Right forelimb (tissue), 1 donor: ENCODE results near the gene EIF4A3.
A peak's percentile ranks its signal among the peaks of the same experiment; 100 is the strongest.

Source experiments
- DNase-seq: peaks from one replicate; pipeline ENCODE4 v3.0.0-alpha.2; 2018

Gene EIF4A3

GRCh38 chr17:80111702-80112470 lies 35.0 kb downstream of the EIF4A3 start:
- no peak for DNase-seq

GRCh38 chr17:80110927-80111701 lies 35.8 kb downstream of the EIF4A3 start:
- DNase-seq = no peak

GRCh38 chr17:80110447-80110812 lies 36.5 kb downstream of the EIF4A3 start:
- no peak for DNase-seq

DNA sequence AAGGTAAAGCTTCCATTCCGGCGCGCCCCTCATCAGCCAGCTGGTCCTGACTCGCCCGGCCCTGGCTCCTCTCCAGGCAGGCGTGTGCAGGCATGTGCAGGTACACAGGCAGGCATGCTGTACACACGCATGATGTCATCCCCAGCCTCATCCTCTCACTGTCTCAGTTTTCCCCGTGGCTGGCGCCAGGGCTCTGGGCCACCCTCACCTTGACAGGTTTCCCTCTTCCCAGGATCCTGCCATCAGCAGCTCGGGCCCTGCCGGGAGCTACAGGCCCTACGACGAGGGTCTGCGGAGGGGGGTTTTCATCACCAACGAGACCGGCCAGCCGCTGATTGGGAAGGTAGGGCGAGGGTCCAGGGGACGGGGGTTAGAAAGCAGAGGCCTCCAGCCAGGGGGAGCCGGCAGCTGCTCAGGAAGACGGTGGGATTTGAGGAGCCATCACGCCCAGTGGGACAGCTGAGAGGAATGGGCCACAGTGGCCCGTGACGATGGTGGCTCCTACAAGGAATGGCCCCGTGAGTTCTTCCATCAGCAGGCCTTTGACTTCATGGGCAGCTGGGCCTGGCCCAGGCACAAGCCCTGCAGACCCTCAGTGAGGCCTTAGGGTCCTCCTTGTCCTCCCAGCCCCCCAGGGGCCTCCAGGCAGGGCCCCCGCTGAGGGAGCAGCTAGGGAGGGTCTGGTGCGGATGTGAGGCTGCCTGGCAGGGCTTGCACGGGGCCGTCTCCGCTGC lies 37.0 kb downstream of the EIF4A3 start:
- DNase-seq = no peak

GRCh38 chr17:80109066-80109660 lies 37.8 kb downstream of the EIF4A3 start:
- DNase-seq = no peak

DNA sequence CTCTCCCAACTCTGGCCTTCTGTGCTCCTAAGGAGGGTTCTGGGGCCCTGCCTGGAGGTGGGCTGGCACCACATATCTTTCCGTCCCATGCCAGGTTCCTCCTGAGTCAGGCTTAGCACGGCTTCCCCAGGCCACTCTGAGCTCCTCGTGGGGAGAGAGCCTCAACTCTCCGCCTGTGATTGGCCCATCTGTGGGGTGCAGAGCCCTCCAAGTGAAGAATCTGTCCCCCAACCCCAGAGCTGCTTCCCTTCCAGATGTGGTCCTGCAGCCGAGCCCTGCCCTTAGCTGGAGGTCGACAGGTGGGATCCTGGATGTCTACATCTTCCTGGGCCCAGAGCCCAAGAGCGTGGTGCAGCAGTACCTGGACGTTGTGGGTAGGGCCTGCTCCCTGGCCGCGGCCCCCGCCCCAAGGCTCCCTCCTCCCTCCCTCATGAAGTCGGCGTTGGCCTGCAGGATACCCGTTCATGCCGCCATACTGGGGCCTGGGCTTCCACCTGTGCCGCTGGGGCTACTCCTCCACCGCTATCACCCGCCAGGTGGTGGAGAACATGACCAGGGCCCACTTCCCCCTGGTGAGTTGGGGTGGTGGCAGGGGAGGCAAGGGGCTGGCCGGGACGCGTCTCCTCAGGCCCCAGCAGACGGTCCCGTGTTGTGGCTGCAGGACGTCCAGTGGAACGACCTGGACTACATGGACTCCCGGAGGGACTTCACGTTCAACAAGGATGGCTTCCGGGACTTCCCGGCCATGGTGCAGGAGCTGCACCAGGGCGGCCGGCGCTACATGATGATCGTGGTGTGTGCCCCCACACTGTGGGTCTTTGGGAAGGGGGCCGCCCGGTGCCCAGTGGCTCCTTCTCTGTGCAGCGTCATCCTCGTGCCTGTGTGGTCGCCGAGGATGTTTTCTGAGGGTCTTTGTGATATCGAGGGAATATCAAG lies 38.6 kb downstream of the EIF4A3 start:
- no peak for DNase-seq

- no peak for DNase-seq
Observed at GRCh38 chr17:80107231-80108021, 39.5 kb downstream of the EIF4A3 start.

DNA sequence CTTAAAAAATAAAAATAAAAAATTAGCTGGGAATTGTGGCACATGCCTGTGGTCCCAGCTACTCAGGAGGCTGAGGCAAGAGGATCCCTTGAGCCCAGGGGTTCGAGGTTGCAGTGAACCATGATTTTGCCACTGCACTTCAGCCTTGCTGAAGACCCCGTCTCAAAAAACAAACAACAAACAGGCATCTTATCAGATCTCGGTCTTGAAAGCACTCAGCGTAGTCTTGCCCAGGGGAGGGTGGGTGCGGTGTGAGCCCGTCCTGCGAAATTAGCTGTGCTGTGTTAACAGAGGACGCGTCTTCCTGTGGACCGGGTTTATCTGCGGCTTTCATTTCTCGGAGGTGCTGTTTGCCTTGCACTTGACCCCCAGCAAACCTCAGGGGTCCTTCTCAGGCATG lies 40.2 kb downstream of the EIF4A3 start:
- no peak for DNase-seq

GRCh38 chr17:80106176-80106575 lies 40.8 kb downstream of the EIF4A3 start:
- DNase-seq = no peak

DNA sequence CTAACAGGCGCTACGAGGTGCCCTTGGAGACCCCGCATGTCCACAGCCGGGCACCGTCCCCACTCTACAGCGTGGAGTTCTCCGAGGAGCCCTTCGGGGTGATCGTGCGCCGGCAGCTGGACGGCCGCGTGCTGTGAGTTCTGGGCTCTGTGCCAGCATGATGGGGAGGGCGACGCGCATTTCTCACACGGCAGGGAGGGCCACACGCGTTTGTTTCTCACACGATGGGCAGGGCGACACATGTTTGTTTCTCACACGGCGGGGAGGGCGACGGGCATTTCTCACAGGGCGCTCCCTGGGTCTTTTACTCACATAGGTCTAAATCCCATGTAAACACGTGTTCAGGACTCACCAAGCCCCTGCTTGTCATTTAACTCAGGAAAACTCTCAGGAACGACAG lies 41.2 kb downstream of the EIF4A3 start:
- DNase-seq = no peak

GRCh38 chr17:80104956-80105375 lies 42.0 kb downstream of the EIF4A3 start:
- no peak for DNase-seq

DNA sequence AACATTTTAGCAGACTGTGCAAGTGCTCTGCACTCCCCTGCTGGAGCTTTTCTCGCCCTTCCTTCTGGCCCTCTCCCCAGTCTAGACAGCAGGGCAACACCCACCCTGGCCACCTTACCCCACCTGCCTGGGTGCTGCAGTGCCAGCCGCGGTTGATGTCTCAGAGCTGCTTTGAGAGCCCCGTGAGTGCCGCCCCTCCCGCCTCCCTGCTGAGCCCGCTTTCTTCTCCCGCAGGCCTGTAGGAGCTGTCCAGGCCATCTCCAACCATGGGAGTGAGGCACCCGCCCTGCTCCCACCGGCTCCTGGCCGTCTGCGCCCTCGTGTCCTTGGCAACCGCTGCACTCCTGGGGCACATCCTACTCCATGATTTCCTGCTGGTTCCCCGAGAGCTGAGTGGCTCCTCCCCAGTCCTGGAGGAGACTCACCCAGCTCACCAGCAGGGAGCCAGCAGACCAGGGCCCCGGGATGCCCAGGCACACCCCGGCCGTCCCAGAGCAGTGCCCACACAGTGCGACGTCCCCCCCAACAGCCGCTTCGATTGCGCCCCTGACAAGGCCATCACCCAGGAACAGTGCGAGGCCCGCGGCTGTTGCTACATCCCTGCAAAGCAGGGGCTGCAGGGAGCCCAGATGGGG lies 42.5 kb downstream of the EIF4A3 start:
- no peak for DNase-seq

DNA sequence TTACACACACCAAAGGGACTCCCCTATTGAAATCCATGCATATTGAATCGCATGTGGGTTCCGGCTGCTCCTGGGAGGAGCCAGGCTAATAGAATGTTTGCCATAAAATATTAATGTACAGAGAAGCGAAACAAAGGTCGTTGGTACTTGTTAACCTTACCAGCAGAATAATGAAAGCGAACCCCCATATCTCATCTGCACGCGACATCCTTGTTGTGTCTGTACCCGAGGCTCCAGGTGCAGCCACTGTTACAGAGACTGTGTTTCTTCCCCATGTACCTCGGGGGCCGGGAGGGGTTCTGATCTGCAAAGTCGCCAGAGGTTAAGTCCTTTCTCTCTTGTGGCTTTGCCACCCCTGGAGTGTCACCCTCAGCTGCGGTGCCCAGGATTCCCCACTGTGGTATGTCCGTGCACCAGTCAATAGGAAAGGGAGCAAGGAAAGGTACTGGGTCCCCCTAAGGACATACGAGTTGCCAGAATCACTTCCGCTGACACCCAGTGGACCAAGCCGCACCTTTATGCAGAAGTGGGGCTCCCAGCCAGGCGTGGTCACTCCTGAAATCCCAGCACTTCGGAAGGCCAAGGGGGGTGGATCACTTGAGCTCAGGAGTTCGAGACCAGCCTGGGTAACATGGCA lies 43.4 kb downstream of the EIF4A3 start:
- DNase-seq = no peak

- DNase-seq = no peak
Observed at GRCh38 chr17:80102664-80103448, 44.1 kb downstream of the EIF4A3 start.

DNA sequence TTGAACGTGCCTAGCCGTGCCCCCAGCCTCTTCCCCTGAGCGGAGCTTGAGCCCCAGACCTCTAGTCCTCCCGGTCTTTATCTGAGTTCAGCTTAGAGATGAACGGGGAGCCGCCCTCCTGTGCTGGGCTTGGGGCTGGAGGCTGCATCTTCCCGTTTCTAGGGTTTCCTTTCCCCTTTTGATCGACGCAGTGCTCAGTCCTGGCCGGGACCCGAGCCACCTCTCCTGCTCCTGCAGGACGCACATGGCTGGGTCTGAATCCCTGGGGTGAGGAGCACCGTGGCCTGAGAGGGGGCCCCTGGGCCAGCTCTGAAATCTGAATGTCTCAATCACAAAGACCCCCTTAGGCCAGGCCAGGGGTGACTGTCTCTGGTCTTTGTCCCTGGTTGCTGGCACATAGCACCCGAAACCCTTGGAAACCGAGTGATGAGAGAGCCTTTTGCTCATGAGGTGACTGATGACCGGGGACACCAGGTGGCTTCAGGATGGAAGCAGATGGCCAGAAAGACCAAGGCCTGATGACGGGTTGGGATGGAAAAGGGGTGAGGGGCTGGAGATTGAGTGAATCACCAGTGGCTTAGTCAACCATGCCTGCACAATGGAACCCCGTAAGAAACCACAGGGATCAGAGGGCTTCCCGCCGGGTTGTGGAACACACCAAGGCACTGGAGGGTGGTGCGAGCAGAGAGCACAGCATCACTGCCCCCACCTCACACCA lies 44.8 kb downstream of the EIF4A3 start:
- DNase-seq = no peak

DNA sequence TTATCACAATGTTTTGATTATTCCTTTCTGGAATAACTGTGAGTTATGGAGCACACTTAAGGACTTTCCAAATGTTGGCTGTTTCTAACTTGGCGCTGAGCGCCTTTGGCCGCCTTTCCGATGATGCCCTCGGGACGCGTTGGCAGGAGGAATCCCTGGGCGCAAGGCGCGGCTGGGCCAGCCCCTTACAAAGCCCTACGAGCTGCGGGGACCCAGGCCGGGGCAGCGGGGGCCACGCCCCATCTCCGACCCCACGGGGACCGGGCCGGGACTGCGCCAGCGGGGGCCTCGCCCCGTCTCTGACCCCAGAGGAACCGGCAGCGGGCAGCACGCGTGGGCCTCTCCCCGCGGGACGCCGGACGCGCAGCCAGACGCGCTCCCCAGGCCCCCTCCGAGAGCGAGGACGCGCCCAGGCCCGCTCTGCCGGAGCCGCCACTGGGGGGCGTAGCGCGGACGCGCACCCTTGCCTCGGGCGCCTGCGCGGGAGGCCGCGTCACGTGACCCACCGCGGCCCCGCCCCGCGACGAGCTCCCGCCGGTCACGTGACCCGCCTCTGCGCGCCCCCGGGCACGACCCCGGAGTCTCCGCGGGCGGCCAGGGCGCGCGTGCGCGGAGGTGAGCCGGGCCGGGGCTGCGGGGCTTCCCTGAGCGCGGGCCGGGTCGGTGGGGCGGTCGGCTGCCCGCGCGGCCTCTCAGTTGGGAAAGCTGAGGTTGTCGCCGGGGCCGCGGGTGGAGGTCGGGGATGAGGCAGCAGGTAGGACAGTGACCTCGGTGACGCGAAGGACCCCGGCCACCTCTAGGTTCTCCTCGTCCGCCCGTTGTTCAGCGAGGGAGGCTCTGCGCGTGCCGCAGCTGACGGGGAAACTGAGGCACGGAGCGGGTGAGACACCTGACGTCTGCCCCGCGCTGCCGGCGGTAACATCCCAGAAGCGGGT lies 45.6 kb downstream of the EIF4A3 start, which contains the start of gene GAA:
Gene GAA (plus strand): TSS at position 571 of the 935 bp plus-strand sequence. CDS start 3,006 bp downstream, outside the sequence.
- DNase-seq = peak; percentile 94

DNA sequence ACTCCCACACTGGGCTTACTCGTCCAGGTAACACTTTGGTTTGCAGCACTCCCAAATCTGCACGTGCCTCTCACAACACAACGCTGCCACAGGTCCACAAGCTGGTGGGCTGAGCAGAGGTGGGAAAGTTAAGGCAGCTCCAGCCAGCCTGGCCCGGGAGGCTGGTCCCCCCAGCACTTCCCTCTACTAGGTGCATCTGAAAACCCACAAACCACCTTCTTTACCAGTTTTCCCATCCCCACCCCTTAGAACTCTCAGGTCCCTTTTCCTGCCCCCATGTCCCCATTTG lies 46.9 kb downstream of the EIF4A3 start:
- DNase-seq = no peak
